ENCODE measurements around the gene COL16A1. TPM values are rescaled to one million over a fixed set of nuclear protein-coding genes. Genes with fewer than 3 reads are reported as not detected.
A peak's percentile ranks its signal among the peaks of the same experiment; 100 is the strongest.

COL16A1 gene
- total RNA-seq, 1 experiment from 2014 or later = 0.50 TPM

GRCh38 chr1:31717341-31717740 lies 13.5 kb upstream of the COL16A1 start:
- Mint-ChIP-seq H3K27ac (ENCODE audit: unreplicated experiment) (no peak overlapping the region), H3K27me3 (ENCODE audit: insufficient read depth, unreplicated experiment) (peaks cover 7% of the 10 kb centered on the region), H3K36me3 (ENCODE audit: insufficient read depth, unreplicated experiment) (peaks cover 11% of the 10 kb centered on the region), H3K4me1 (ENCODE audit: low read depth, unreplicated experiment) (peaks cover 10% of the 10 kb centered on the region), H3K4me3 (ENCODE audit: unreplicated experiment) (no peak overlapping the region), H3K9me3 (ENCODE audit: unreplicated experiment) (no peaks in the 10 kb centered on the region)
- no peaks in the 10 kb centered on the region for H3K9me3 ChIP-seq
- DNase-seq = no peak
- no peak overlapping the region for H3K4me3 ChIP-seq (ENCODE audit: low read depth, low read length)
- H3K36me3 ChIP-seq (ENCODE audit: control insufficient read depth, insufficient read depth, low read length) = no peaks in the 10 kb centered on the region
- TF ChIP-seq CTCF (IDR thresholded peaks at IDR 0.05; ENCODE audit: insufficient read depth in 1 of 2, low read depth in 1 of 2, low read length in 1 of 2, severe bottlenecking in 1 of 2, unreplicated experiment in 1 of 2) = no peak
- peaks cover 18% of the 10 kb centered on the region for H3K4me1 ChIP-seq
- POLR2A ChIA-PET = no interaction called here
- CTCF ChIA-PET = interaction anchor here (1.3 kb wide), 1 partner anchor 17 kb away, joined by 3 read pairs; no protein-coding TSS in a partner anchor
- no peaks in the 10 kb centered on the region for H3K27me3 ChIP-seq (replicated peaks; ENCODE audit: control insufficient read depth, insufficient read depth, low read length)
- intact Hi-C loops (cut with micrococcal nuclease; ENCODE audit: unreplicated experiment) = no loop called here
- no TSS peak for BruUV-seq (replicated peaks)

- Histone ChIP-seq H3K4me3 (ENCODE audit: low read depth, low read length) (0 out of 2 replicates have a peak overlapping the region, but pooled peaks have one; percentile 13), H3K9me3 (no peaks in the 10 kb centered on the region), H3K27me3 (replicated peaks; ENCODE audit: control insufficient read depth, insufficient read depth, low read length) (no peaks in the 10 kb centered on the region), H3K4me1 (peaks cover 23% of the 10 kb centered on the region), H3K36me3 (ENCODE audit: control insufficient read depth, insufficient read depth, low read length) (no peaks in the 10 kb centered on the region)
- Mint-ChIP-seq H3K4me3 (ENCODE audit: unreplicated experiment) (peak overlapping the region; percentile 89), H3K27me3 (ENCODE audit: insufficient read depth, unreplicated experiment) (no peaks in the 10 kb centered on the region), H3K9me3 (ENCODE audit: unreplicated experiment) (no peaks in the 10 kb centered on the region), H3K36me3 (ENCODE audit: insufficient read depth, unreplicated experiment) (peaks cover 11% of the 10 kb centered on the region), H3K27ac (ENCODE audit: unreplicated experiment) (no peak overlapping the region), H3K4me1 (ENCODE audit: low read depth, unreplicated experiment) (peaks cover 11% of the 10 kb centered on the region)
- intact Hi-C loops (cut with micrococcal nuclease; ENCODE audit: unreplicated experiment) = loop anchor here (1.0 kb wide), 1 partner anchor 72 kb away; no protein-coding TSS in a partner anchor
- TF ChIP-seq CTCF (IDR thresholded peaks at IDR 0.05; ENCODE audit: insufficient read depth in 1 of 2, low read depth in 1 of 2, low read length in 1 of 2, severe bottlenecking in 1 of 2, unreplicated experiment in 1 of 2) = no peak
- POLR2A ChIA-PET = interaction anchor here (0.7 to 0.8 kb wide), 2 partner anchors 71 to 72 kb away, joined by 3 to 4 read pairs; partner anchors contain the start of gene PEF1
- CTCF ChIA-PET = interaction anchor here (1.0 to 1.5 kb wide), 8 partner anchors 14 to 73 kb away, joined by 3 to 12 read pairs (median 3); no protein-coding TSS in a partner anchor
- DNase-seq = no peak
- no TSS peak for BruUV-seq (replicated peaks)
These were observed 12.0 kb upstream of the COL16A1 start for GRCh38 chr1:31715873-31716220.

- Histone ChIP-seq H3K27me3 (replicated peaks; ENCODE audit: control insufficient read depth, insufficient read depth, low read length) (no peaks in the 10 kb centered on the region), H3K4me1 (peaks cover 23% of the 10 kb centered on the region), H3K4me3 (ENCODE audit: low read depth, low read length) (peak overlapping the region; percentile 43), H3K36me3 (ENCODE audit: control insufficient read depth, insufficient read depth, low read length) (no peaks in the 10 kb centered on the region), H3K9me3 (no peaks in the 10 kb centered on the region)
- ChIA-PET POLR2A (interaction anchor here (0.7 to 0.8 kb wide), 2 partner anchors 70 to 71 kb away, joined by 3 to 4 read pairs; partner anchors contain the start of gene PEF1), CTCF (interaction anchor here (1.0 to 1.5 kb wide), 7 partner anchors 14 to 74 kb away, joined by 3 to 12 read pairs (median 3); no protein-coding TSS in a partner anchor)
- BruUV-seq (replicated peaks) = TSS peak; percentile 55
- DNase-seq = peak; percentile 79 to 90
- H3K36me3 Mint-ChIP-seq (ENCODE audit: insufficient read depth, unreplicated experiment) = peaks cover 11% of the 10 kb centered on the region
- intact Hi-C loops (cut with micrococcal nuclease; ENCODE audit: unreplicated experiment) = loop anchor here (1.0 kb wide), 1 partner anchor 73 kb away; no protein-coding TSS in a partner anchor
- peaks cover 11% of the 10 kb centered on the region for H3K4me1 Mint-ChIP-seq (ENCODE audit: low read depth, unreplicated experiment)
- peak; percentile 60 to 66 for TF ChIP-seq CTCF (IDR thresholded peaks at IDR 0.05; ENCODE audit: insufficient read depth in 1 of 2, low read depth in 1 of 2, low read length in 1 of 2, severe bottlenecking in 1 of 2, unreplicated experiment in 1 of 2)
- H3K4me3 Mint-ChIP-seq (ENCODE audit: unreplicated experiment) = peak overlapping the region; percentile 89
- H3K9me3 Mint-ChIP-seq (ENCODE audit: unreplicated experiment) = no peaks in the 10 kb centered on the region
- peak overlapping the region; percentile 67 for H3K27ac Mint-ChIP-seq (ENCODE audit: unreplicated experiment)
- H3K27me3 Mint-ChIP-seq (ENCODE audit: insufficient read depth, unreplicated experiment) = no peaks in the 10 kb centered on the region
These were observed 11.5 kb upstream of the COL16A1 start for GRCh38 chr1:31715087-31715872.

Data from Caco-2 (cell line).